Ovary (tissue), 3 donors: ENCODE measurements around the gene MCTP1.

Experiments
- CTCF ChIP-seq, 3 donors: fragments of 450-650 bp in 2 of 3; fragments of 200-600 bp in 1 of 3; IDR thresholded peaks; one replicate each; pipeline versions ENCODE4 v1.5.1 to v1.8.0; 2016 to 2022; ENCODE audit warnings: antibody characterized with exemption in 3 of 3, mild to moderate bottlenecking in 1 of 3
- EP300 ChIP-seq: sonication (generic); formaldehyde crosslinking; IDR thresholded peaks from one replicate; pipeline ENCODE4 v1.6.1; 2017; ENCODE audit warnings: antibody characterized with exemption
- donor health status: DM: no; HTN: no; CAD: no.

DNA sequence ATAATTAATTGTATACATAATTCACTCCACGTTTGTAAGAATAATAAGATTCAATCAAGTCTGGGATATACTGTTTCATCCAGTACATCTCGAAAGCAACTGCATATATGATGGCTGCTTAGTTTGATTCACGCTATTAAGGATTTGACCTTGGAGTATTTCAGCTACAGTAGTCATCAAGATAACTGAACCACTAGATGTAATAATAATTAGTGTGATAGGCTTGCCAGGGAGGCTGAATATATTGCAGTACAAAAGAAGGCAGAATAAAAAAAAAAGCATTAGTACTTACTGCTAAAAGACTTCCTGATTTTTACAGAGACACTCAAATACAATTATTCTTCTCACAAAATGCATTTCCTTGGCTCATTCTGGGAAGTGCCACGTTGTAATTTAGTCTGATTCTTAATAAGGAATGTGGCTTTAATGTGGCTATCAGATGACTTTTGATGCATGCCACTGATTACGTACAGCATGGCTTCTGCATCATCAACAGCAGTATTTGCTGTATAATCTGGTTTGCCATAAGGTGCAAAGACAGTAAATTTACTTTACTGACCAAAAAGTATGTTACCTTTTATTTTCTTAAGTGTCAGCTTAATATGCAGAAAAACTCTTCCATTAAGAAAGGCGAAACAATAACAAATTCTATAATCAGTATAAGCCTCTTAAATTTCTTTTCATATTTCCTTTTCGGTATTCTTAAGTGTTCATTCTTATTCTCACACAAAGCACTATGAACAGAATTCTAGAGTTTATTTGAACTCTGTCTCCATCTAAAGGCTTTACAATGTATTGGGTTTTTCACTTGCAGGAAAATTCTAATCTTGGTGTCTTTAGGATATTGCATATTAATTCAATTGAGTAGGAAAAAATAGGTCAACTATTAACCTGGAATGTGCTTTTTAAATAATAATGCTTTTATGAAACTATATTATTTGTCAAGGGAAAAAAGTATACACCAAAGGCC lies 500.1 kb downstream of the MCTP1 start:
- TF ChIP-seq EP300 = no peak
- no peak for TF ChIP-seq CTCF (IDR thresholded peaks at IDR 0.05)
